K562 (cell line): Measurements from ENCODE around the gene ODR4. TPM values are rescaled to one million over a fixed set of nuclear protein-coding genes. Genes with fewer than 3 reads are reported as not detected.

Source experiments
- ATAC-seq: fragments of 200-7000 bp; cut with Tn5 transposase; 3 replicates; pipeline ENCODE4 v1.9.1; 2020; ENCODE audit warnings: moderate library complexity
- BruUV-seq: library from RNA; stranded (reverse); fragments of 400-500 nt; replicated peaks from 2 replicates; lab custom pipeline; 2021; lab: Mats Ljungman, UMichigan
- CTCF ChIA-PET: fragments of 300-600 bp; formaldehyde crosslinking; extraction: SDS; loops from one replicate; lab custom pipeline; 2021; ENCODE audit warnings: low intra/inter-chr PET ratio; lab: Yijun Ruan, JAX
- POLR2A ChIA-PET: fragments of 300-600, 350-650 bp; sonication (Branson Sonifier 250); formaldehyde crosslinking; extraction: SDS; loops from one replicate; lab custom pipeline; 2021; ENCODE audit warnings: antibody characterized with exemption, inconsistent platforms; lab: Yijun Ruan, JAX
- DNase-seq, 4 experiments: peaks; one replicate each; pipeline versions ENCODE4 v3.0.0 to v3.0.0-alpha.2; 2011 to 2018; ENCODE audit warnings: low spot score in 3 of 4, mixed read lengths in 3 of 4; ENCODE audit errors: extremely low read depth in 1 of 4
- FAIRE-seq: peaks from 2 replicates; lab custom pipeline; 2011; peaks lifted over from hg19 to GRCh38; lab: Jason Lieb, UNC
- H2AFZ ChIP-seq: 2 replicates; pipeline ENCODE4 v1.6.0; 2011; ENCODE audit warnings: low read depth, low read length, control low read depth, inconsistent platforms
- H3K27ac ChIP-seq: fragments of 200-600 bp; 3 replicates; pipeline ENCODE4 v1.8.0; 2011; ENCODE audit warnings: low read depth, mild to moderate bottlenecking, control low read depth, inconsistent platforms, low read length, moderate library complexity, mixed read lengths; ENCODE audit errors: extremely low read depth
- H3K27me3 ChIP-seq, 2 experiments: fragments of 300-600 bp in 1 of 2; 2 replicates in 1 of 2; 3 replicates in 1 of 2; pipeline versions ENCODE4 v1.6.0 to v1.8.0; 2011; ENCODE audit warnings: inconsistent platforms in 2 of 2, low read length in 2 of 2, mild to moderate bottlenecking in 1 of 2, mixed read lengths in 1 of 2, moderate library complexity in 1 of 2; ENCODE audit not compliant: control insufficient read depth in 2 of 2, insufficient read depth in 2 of 2
- H3K36me3 ChIP-seq: fragments of 300-600 bp; 3 replicates; pipeline ENCODE4 v1.8.0; 2011; ENCODE audit warnings: mild to moderate bottlenecking, low read length, inconsistent platforms; ENCODE audit not compliant: control insufficient read depth, insufficient read depth
- H3K4me1 ChIP-seq, 2 experiments: fragments of 200-600 bp in 1 of 2; replicated peaks in 1 of 2; 2 replicates in 1 of 2; 3 replicates in 1 of 2; pipeline versions ENCODE4 v1.5.1 to v1.8.0; 2011; ENCODE audit warnings: inconsistent platforms in 2 of 2, low read length in 2 of 2, mild to moderate bottlenecking in 1 of 2, mixed read lengths in 1 of 2, moderate library complexity in 1 of 2; ENCODE audit not compliant: control insufficient read depth in 2 of 2, insufficient read depth in 2 of 2
- H3K4me2 ChIP-seq: 2 replicates; pipeline ENCODE4 v1.6.1; 2011; ENCODE audit warnings: low read length, control low read depth, inconsistent platforms, mixed read lengths; ENCODE audit not compliant: insufficient read depth
- H3K4me3 ChIP-seq: fragments of 200-600 bp; sonication (generic), shearing (Covaris generic); 2 replicates; pipeline ENCODE4 v1.5.1; 2016; ENCODE audit warnings: control low read depth, inconsistent platforms
- H3K79me2 ChIP-seq: fragments of 200-600 bp; 3 replicates; pipeline ENCODE4 v1.8.0; 2011; ENCODE audit warnings: low read length, inconsistent platforms; ENCODE audit not compliant: control insufficient read depth, insufficient read depth
- H3K9ac ChIP-seq, 2 experiments: 2 replicates each; pipeline versions ENCODE4 v1.6.0 to v1.6.1; 2011; ENCODE audit warnings: low read depth in 2 of 2, low read length in 2 of 2, control low read depth in 1 of 2, inconsistent platforms in 1 of 2, mild to moderate bottlenecking in 1 of 2, mixed read lengths in 1 of 2; ENCODE audit not compliant: insufficient read depth in 1 of 2
- H3K9me1 ChIP-seq: one replicate; pipeline ENCODE4 v1.6.0; 2011; ENCODE audit warnings: inconsistent platforms, mild to moderate bottlenecking, low read length, moderate library complexity; ENCODE audit not compliant: control insufficient read depth, insufficient read depth
- H3K9me3 ChIP-seq: replicated peaks from 2 replicates; pipeline ENCODE4 v1.5.1; 2011; ENCODE audit warnings: low read depth, low read length, inconsistent platforms; ENCODE audit not compliant: control insufficient read depth, insufficient read depth
- H4K20me1 ChIP-seq: replicated peaks from 2 replicates; pipeline ENCODE4 v1.6.1; 2011; ENCODE audit warnings: low read length, inconsistent platforms, mixed read lengths; ENCODE audit not compliant: control insufficient read depth, insufficient read depth
- BCL6 ChIP-seq: fragments of 250-450 bp; sonication (Bioruptor Pico); IDR thresholded peaks from 2 replicates; pipeline ENCODE4 v1.4.0; 2020
- BMI1 ChIP-seq: fragments of 150-350 bp; IDR thresholded peaks from 2 replicates; pipeline ENCODE4 v1.6.1; 2014; ENCODE audit warnings: low read length
- CBX2 ChIP-seq: fragments of 200-600 bp; sonication (generic); IDR thresholded peaks from one replicate; pipeline ENCODE4 v1.6.1; 2012; ENCODE audit warnings: mild to moderate bottlenecking, low read length, inconsistent platforms; ENCODE audit not compliant: insufficient read depth, poor library complexity, severe bottlenecking
- CHD1 ChIP-seq: fragments of 200-600 bp; sonication (generic); IDR thresholded peaks from one replicate; pipeline ENCODE4 v1.6.1; 2012; ENCODE audit warnings: mild to moderate bottlenecking, moderate library complexity, low read length, inconsistent platforms
- DEAF1 ChIP-seq: fragments of 450-650 bp; formaldehyde crosslinking; IDR thresholded peaks from 2 replicates; pipeline ENCODE4 v1.4.0; 2020; ENCODE audit warnings: mild to moderate bottlenecking, moderate library complexity
- ETV6 ChIP-seq, 3 experiments: fragments of 150-350 bp in 1 of 3; sonication (generic) in 1 of 3; formaldehyde crosslinking in 1 of 3; IDR thresholded peaks; 2 replicates each; pipeline versions ENCODE4 v1.6.1 to v1.8.0; 2014 to 2022; ENCODE audit warnings: borderline replicate concordance in 2 of 3, low read depth in 2 of 3, antibody characterized with exemption in 1 of 3, low read length in 1 of 3, mild to moderate bottlenecking in 1 of 3, missing genetic modification reagents in 1 of 3
- HMGN3 ChIP-seq: IDR thresholded peaks from 2 replicates; pipeline ENCODE4 v1.6.1; 2011; ENCODE audit warnings: borderline replicate concordance, low read depth, mild to moderate bottlenecking, mixed read lengths, low read length; ENCODE audit not compliant: insufficient read length; ENCODE audit errors: extremely low read depth
- HNRNPH1 ChIP-seq: fragments of 200-400 bp; formaldehyde crosslinking; optimal IDR thresholded peaks from 2 replicates; pipeline ENCODE3; 2017; ENCODE audit warnings: low read depth, mild to moderate bottlenecking, low read length, moderate library complexity
- HNRNPK ChIP-seq: fragments of 200-400 bp; formaldehyde crosslinking; IDR thresholded peaks from one replicate; pipeline ENCODE4 v1.6.1; 2018; ENCODE audit warnings: mild to moderate bottlenecking, low read depth, low read length; ENCODE audit not compliant: poor library complexity, severe bottlenecking
- MAFF ChIP-seq: IDR thresholded peaks from 2 replicates; pipeline ENCODE4 v1.6.1; 2012; ENCODE audit warnings: low read length, improper control_type of control experiment
- NONO ChIP-seq, 2 experiments: fragments of 200-400 bp in 1 of 2; fragments of 450-650 bp in 1 of 2; formaldehyde crosslinking in 1 of 2; IDR thresholded peaks; 2 replicates each; pipeline ENCODE4 v1.6.1; 2017; ENCODE audit warnings: low read depth in 2 of 2, mild to moderate bottlenecking in 2 of 2, moderate library complexity in 2 of 2, low read length in 1 of 2
- PRMT5 ChIP-seq: sonication (generic); formaldehyde crosslinking; IDR thresholded peaks from 2 replicates; pipeline ENCODE4 v1.5.0; 2020; ENCODE audit warnings: missing genetic modification reagents
- RBFOX2 ChIP-seq: fragments of 200-400 bp; formaldehyde crosslinking; IDR thresholded peaks from 2 replicates; pipeline ENCODE4 v1.6.1; 2017; ENCODE audit warnings: low read depth, mild to moderate bottlenecking, low read length, moderate library complexity
- RUNX1 ChIP-seq: sonication (generic); IDR thresholded peaks from 2 replicates; pipeline ENCODE4 v1.6.1; 2016; ENCODE audit warnings: antibody characterized with exemption, low read depth
- SMC3 ChIP-seq: conservative IDR thresholded peaks from 2 replicates; pipeline ENCODE4 v1.6.1; 2011; ENCODE audit warnings: low read depth, low read length, improper control_type of control experiment; ENCODE audit not compliant: insufficient read depth
- SP1 ChIP-seq: sonication (generic); formaldehyde crosslinking; IDR thresholded peaks from 2 replicates; pipeline ENCODE4 v1.8.1; 2022; ENCODE audit warnings: mild to moderate bottlenecking, missing genetic modification reagents
- SRF ChIP-seq, 2 experiments: fragments of 250-450, 450-650 bp in 1 of 2; sonication (Bioruptor Pico) in 1 of 2; sonication (generic) in 1 of 2; formaldehyde crosslinking; IDR thresholded peaks; 2 replicates each; pipeline versions ENCODE4 v1.5.0 to v1.5.1; 2020 to 2022; ENCODE audit warnings: mild to moderate bottlenecking in 1 of 2, missing genetic modification reagents in 1 of 2
- TSC22D4 ChIP-seq: fragments of 450-650 bp; IDR thresholded peaks from 2 replicates; pipeline ENCODE4 v1.6.1; 2016; ENCODE audit warnings: missing genetic modification characterization, missing biosample characterization, control low read depth
- ZNF121 ChIP-seq: sonication (generic); formaldehyde crosslinking; conservative IDR thresholded peaks from 2 replicates; pipeline ENCODE4 v1.8.0; 2022; ENCODE audit warnings: missing genetic modification reagents
- ZNF57 ChIP-seq: fragments of 450-650 bp; formaldehyde crosslinking; IDR thresholded peaks from 2 replicates; pipeline ENCODE4 v1.4.0; 2020; ENCODE audit warnings: mild to moderate bottlenecking, moderate library complexity
- ZNF584 ChIP-seq: fragments of 200-800 bp; sonication (Bioruptor generic); IDR thresholded peaks from 2 replicates; pipeline ENCODE4 v1.6.1; 2016; ENCODE audit warnings: low read depth, mild to moderate bottlenecking, missing genetic modification characterization, missing compliant biosample characterization
- WGBS: fragments of 100-300 bp; shearing (Covaris generic); methylation state at CpG from one replicate; pipeline ENCODE4 v1.1.6; 2016; ENCODE audit warnings: low coverage, mixed read lengths; ENCODE audit not compliant: insufficient coverage; ENCODE audit errors: missing lambda C conversion rate; 5-methylcytosine and 5-hydroxymethylcytosine counted together
- in situ Hi-C: fragments of 300-500 bp; cut with MboI; formaldehyde crosslinking; loops from 4 replicates; pipeline ENCODE4 v1.15.0; 2018; ENCODE audit warnings: inconsistent platforms, mixed read lengths
- intact Hi-C: fragments of 100-400 bp; cut with micrococcal nuclease; formaldehyde crosslinking; loops from 2 replicates; pipeline ENCODE4 v1.14.2; 2022
- polyA plus RNA-seq, 8 experiments: library from polyadenylated mRNA; depleted of rRNA in 4 of 8; stranded (reverse) in 5 of 8; unstranded in 3 of 8; fragments of >200 nt; fragmentation: Nextera tagmentation in 2 of 8; fragmentation: Illumina TruSeq in 1 of 8; extraction: Ambion mirVana in 2 of 8; extraction: Trizol in 1 of 8; gene quantifications; 2 replicates each; pipeline versions ENCODE4 v1.2.1 to v1.2.3, GENCODE V29; 2011 to 2014; ENCODE audit warnings: inconsistent platforms in 1 of 8, missing spikeins in 1 of 8
- total RNA-seq, 7 experiments: library from RNA; depleted of rRNA in 6 of 7; stranded (reverse); fragments of >200 nt in 6 of 7; fragmentation: Illumina TruSeq in 2 of 7; extraction: Trizol in 2 of 7; gene quantifications; 2 replicates each; pipeline versions ENCODE4 v1.2.1 to v1.2.3, GENCODE V29; 2011 to 2021; ENCODE audit warnings: low replicate concordance in 1 of 7
- TF ChIP-seq, protein P1 (sequence below): sonication (generic); formaldehyde crosslinking; IDR thresholded peaks from 2 replicates; pipeline ENCODE4 v1.9.0; 2022; ENCODE audit warnings: mild to moderate bottlenecking, missing genetic modification reagents

ODR4 gene
- total and polyA plus RNA-seq, 9 of the 15 experiments (the other 6 are each of a cell fraction or from before 2014, with no cell fraction given) = 23.1 to 63.9 (median 44.1) TPM

- POLR2A ChIA-PET = interaction anchor here (3.1 kb wide), 1 partner anchor 8 kb away, joined by 17 read pairs; no protein-coding TSS in a partner anchor
- ATAC-seq = no peak
- TF ChIP-seq MAFF = peak; percentile 8; the same call in 1 of the 2 replicates
- no peak for TF ChIP-seq DEAF1 (CRISPR knock-in tag)
- no peak for TF ChIP-seq SRF (CRISPR knock-in tag; IDR thresholded peaks at IDR 0.05)
- TF ChIP-seq ZNF121 (CRISPR knock-in tag) = no peak
- no peak for TF ChIP-seq ZNF584 (CRISPR knock-in tag)
- no peak for TF ChIP-seq SMC3
- TF ChIP-seq CHD1 = no peak
- no peak for TF ChIP-seq TSC22D4 (tag)
- TF ChIP-seq BMI1 = no peak
- TF ChIP-seq CBX2 = no peak
- no peak for TF ChIP-seq SP1 (CRISPR knock-in tag)
- TF ChIP-seq HNRNPK = no peak
- TF ChIP-seq RUNX1 = no peak
- TF ChIP-seq HMGN3 = no peak
- no peak for TF ChIP-seq ETV6 (IDR thresholded peaks at IDR 0.05; ENCODE audit: borderline replicate concordance in 1 of 2, low read depth in 2 of 2, low read length in 1 of 2)
- no peak for TF ChIP-seq ETV6 (CRISPR knock-in tag; IDR thresholded peaks at IDR 0.05; ENCODE audit: borderline replicate concordance)
- TF ChIP-seq NONO (IDR thresholded peaks at IDR 0.05; ENCODE audit: low read depth in 2 of 2, low read length in 1 of 2) = no peak
- no peak for TF ChIP-seq PRMT5
- TF ChIP-seq ZNF57 (CRISPR knock-in tag) = no peak
- peak; percentile 48 for TF ChIP-seq HNRNPH1
- TF ChIP-seq RBFOX2 = no peak
- no peak for TF ChIP-seq BCL6
- TF ChIP-seq, protein P1, sequence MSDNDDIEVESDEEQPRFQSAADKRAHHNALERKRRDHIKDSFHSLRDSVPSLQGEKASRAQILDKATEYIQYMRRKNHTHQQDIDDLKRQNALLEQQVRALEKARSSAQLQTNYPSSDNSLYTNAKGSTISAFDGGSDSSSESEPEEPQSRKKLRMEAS = no peak
Observed at GRCh38 chr1:186337554-186337953, 38.1 kb upstream of the ODR4 start.

More at GRCh38 chr1:186337554-186337953, 38.1 kb upstream of the ODR4 start:
- H3K79me2 ChIP-seq = no peaks in the 10 kb centered on the region
- intact Hi-C loops = no loop called here
- H3K9ac ChIP-seq = no peak overlapping the region
- no peak overlapping the region for H3K4me2 ChIP-seq
- in situ Hi-C loops = loop anchor here (5.0 kb wide), 1 partner anchor 730 kb away; no protein-coding TSS in a partner anchor
- H3K27me3 ChIP-seq = no peaks in the 10 kb centered on the region
- H3K36me3 ChIP-seq = peaks cover 94% of the 10 kb centered on the region
- FAIRE-seq = no peak
- H3K4me3 ChIP-seq = no peak overlapping the region
- H3K9me3 ChIP-seq = no peaks in the 10 kb centered on the region
- 95% methylated on average over 2 of the region's 2 CpGs for WGBS
- CTCF ChIA-PET = no interaction called here
- no peak overlapping the region for H3K27ac ChIP-seq
- DNase-seq = no peak
- no TSS peak for BruUV-seq
- H3K9me1 ChIP-seq = no peaks in the 10 kb centered on the region
- no peak overlapping the region for H2AFZ ChIP-seq
- H3K4me1 ChIP-seq = no peaks in the 10 kb centered on the region
- no peaks in the 10 kb centered on the region for H4K20me1 ChIP-seq
